HG03460 (cell line): ENCODE measurements around the gene BMERB1.

Experiments
- ATAC-seq: cut with Tn5 transposase; IDR thresholded peaks from one replicate; pipeline ENCODE4 v1.9.1; 2021; ENCODE audit not compliant: unreplicated experiment

The BMERB1 gene

DNA sequence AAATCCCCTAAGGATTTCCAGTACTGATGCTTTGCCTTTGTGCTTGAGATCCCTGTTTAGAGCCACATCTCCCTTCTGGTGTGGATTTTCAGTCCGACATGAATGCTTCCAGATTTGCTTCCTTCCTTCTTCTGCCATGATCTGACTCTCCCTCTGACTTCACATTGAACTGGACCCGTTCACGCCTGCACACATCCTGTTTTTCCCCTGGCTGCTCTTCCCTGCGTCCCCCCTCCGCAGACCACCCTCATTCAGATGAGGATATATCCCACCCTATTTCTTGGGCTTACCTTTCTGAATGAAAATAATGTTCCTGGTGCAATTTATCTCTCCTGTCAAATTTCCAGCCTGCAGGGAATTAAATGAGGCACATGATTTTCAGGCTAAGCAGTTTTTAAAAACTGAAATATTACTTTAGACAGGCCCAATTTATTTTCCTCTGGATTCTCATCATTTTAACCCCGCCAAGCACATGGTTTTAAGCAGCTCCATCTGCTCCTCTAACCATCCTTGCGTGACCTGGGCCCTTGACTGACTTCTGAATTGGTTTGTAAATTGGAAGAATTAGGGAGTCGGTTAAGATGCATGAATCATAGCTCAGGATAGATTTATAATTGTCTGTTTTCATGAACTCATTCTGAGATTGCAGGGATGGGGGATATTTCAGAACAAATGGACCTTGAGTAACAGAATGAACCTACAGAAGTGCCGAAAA is 59.2 kb downstream of the BMERB1 start:
- no peak for ATAC-seq

DNA sequence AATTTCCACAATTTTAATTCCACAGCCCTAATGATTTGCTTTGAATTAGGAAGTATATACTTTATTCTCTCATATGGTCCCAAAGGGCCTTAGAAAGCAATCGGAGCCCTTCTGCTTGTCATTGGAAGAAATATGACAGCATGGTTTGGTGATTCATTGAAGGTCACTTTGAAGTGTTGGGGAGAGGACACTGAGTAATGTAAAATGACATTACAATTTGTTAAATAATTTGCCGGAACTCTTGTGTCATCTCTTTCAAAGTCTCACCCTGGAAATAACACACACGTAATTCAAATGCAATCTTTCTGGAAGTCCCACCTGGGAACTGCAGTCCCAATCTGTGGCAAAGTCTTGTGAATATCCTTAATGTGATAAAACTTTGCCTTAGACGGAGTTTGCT is 59.8 kb downstream of the BMERB1 start:
- no peak for ATAC-seq

DNA sequence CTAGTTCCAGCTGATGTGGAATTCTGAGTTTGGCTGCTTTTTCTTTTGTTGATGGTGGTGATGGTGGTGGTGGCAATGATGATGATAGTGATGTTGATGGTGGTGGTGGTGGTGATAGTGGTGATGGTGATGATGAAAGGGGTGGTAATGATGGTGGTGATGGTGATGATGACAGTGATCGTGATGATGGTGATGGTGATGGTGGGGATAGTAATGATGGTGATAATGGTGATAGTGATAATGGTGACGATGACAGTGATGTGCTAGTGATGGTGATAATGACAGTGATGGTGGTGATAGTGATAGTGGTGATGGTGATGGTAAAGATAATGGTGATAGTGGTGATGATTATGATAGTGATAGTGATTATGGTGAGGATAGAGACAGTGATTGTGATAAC is 61.5 kb downstream of the BMERB1 start:
- ATAC-seq, result no peak

DNA sequence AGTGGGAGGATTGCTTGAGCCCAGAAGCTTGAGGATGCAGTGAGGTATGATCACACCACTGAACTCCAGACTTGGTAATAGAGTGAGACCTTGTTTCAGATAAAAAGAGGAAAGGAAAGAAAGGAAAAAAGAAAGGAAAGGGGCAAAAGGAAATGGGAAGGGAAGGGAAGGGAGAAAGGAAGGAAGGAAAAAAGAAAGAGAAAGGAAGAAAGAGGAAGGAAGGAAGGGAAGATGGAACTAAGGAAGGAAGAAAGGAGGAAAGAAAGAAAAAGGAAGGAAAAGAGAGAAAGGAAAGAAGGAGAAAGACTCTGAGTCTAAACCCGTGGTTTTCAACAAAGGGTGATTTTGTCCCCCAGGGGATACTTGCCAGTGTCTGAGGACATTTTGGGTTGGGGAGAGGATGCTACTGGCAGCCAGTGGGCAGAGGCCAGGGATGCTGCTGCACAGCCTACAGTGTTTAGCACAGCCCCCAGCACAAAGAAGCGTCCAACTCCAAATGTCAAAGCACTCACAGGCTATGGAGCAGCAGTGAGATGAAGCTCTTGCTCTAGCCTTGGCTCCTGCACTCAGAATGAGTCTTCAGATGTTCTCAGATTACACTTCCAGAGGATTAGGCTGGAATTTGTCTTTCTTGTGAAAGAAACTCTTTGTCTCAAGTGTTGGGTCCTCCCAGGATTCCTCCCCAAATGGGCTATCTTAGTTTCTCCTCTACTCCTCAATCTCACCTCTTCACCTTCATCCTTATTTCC is 64.2 kb downstream of the BMERB1 start:
- no peak for ATAC-seq

DNA sequence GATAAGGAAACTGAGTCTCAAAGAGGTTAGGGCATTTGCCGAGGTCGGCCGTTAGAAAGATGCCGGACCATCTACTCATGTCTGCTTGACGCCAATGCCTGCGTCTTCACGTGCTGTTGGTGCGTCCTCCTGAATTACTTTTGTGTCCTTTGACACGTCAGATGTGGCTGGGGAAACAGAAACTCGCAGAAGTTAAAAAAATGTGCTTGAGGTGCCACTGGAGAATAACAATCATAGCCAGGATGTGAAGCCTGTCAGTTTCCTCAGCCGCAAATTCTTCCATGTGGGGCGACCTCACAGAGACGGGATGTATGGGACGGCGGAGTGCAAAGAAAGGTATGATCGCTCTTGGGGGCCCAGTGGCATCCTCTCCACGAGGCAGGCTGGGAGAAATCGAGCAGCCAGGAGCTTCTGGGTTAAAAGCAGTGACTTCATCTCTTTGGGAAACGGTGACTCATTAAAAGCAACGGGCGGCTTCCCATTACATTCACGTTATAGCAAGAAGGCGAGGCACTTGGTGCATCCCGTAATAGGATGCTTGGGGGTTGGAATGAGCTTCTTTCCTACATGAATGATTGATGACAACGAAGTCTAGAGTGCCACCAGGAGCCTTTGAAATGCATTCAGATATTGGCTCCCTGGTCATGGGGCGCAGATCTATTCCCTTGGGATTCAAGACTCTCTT is 67.8 kb downstream of the BMERB1 start:
- ATAC-seq, result no peak

DNA sequence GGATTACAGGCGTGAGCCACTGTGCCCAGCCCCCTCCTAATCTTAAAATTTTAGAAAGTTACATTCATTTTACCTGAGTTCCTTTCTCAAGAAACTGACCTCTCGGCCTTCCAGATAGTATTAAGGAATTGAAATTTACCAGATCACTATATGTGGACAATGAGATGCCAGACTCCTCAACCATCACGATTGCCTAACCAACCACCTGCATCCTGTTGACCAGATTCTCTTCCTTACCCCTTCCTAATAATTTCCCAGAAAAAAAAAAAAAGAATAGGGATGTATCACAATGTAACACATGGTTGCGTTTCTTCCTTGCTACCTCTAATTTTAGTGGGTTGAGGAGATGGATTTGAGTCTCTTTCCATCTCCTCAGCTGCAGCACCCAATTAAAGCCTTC is 72.1 kb downstream of the BMERB1 start:
- ATAC-seq, result no peak

DNA sequence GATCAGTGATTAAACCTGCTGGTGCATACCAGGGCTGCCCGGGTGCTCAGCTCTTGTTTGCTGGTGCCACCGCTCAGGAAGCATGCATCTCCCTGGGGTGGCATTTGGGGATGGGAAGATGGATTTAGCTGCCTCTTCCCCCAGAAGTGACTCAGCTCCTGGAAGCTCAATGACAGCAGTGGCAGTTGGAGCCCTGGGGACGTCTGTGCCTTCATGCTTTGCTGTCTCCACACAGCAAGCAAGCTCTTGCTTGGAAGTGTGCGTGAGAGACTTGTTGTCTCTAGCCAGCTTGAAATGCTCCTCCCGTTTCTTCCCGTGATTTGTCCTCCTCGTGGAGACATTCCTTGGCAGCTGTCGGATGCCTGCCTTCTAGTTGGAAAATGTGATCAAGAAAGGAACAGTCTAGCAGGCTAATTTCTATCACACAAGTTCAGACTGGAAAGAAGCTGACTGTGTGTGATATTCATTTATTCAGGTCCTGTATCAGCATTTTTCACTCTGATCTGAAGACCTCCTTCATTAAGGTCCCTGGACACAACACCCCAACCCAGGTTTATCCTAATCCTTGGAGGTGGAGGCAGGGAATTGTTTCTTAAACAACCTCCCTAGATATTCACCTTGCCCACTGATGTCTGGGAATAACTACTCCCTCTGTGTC is 73.0 kb downstream of the BMERB1 start:
- no peak for ATAC-seq

DNA sequence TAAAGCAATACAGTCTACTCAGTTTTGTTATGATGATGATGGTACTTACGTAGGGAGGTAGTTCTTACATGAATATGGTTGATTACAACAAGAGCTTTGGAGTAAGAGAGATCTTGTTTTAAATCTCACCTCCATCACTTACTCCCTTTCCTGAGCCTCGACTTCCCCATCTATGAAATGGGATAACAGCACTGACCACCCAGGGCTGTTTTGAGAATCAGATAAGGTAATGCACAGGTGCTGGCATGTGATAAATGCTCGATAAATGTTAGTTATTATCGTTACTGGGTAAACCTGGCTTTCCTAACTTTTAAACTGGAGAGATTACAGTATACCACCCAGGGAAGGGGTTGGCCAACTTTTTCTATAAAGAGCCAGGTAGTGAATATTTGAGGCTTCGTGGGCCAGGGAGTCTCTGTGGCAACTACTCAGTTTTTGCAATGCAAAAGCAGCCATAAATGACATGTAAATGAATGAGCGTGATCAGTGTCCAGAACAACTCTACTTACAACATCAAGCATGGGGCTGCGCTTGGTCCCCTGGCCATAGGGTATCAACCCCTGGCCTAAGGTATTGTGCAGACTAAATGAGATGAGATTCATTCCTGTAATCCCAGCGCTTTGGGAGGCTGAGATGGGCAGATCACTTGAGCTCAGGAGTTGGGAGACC is 73.7 kb downstream of the BMERB1 start:
- ATAC-seq, result no peak

DNA sequence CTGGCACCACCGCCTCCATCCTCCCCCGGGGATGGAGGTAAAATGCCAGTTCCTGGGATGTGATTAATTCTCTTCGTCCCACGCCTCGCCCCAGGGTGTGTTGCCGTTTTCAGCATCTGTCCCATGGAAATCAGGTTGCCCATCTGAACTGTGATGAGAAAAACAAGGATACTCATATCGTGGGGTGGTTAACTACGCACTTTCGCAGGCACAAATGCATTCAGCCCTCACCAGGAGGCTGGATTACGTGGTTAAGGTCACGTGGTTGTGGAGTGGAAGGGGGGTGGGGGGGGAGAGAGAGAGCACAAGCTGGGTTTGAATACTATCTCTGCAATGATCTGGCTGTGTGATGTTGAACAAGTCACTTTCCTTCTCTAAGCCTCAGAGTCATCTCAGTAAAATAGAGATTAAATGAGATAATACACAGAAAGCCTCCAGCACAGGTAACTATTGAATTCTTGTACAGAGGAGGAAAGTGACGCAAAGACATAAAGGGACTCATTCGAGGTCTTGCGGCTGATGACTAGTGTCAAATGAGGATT is 74.7 kb downstream of the BMERB1 start:
- ATAC-seq, result no peak

DNA sequence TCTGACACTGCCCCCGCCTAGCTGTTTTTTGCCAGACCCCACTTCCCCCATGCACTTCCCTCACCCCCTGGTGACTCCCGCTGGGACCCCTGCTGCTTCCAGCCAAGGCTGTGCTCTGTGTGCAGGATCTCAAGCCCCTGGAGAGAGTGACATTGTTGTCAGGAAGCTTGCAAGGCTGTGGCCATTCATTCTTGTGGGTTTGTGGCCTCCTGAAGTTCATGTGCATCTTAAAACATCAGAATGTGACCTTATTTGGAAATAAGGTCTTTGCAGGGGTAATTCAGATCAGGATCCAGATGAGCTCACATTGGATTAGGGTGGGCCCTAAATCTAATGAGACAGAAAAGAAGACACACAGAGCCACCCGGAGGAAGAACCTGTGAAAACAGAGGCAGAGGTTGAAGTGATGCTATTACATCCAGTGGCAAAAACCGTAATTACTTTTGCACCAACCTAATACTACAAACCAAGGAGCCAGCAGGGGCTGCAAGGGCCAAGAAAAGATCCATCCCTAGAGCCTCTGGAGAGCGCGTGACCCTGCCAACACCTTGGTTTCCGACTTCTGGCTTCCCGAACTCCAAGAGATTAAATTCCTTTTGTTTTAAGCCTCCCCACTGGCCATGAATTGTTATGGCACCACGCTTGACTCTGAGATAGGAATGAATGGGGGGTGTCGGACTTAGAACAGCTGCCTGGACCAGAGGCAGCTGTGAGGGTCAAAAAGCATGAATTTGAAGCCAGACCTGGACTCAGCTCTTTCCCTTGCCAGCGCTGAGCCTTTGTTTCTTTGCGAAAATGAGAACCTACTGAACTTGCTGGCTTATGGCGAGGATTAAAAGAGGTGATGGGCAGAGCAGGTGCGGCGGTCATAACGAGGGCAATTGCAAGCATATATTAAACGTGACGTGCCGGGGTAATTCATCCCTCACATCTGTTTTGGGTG is 75.5 kb downstream of the BMERB1 start:
- ATAC-seq, result no peak

DNA sequence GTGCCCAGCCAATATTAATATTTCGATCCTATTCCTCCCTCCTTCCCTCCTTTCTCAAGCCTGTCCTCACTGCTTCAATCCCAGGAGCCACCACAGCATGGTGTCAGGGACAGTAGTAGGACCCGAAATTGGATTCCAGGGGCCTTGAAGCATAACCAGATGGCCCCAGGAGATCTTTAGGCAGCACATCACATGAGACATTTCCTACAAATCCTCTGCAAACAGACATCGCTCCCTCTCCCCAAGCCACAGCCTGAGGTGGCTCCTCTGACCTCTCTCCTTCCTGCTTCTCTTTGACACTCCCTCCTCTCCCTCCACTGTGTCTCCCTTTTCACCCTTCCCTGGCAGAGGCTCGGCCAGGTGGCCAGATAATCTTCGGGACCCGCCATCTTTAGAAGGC is 76.6 kb downstream of the BMERB1 start:
- ATAC-seq, result no peak

DNA sequence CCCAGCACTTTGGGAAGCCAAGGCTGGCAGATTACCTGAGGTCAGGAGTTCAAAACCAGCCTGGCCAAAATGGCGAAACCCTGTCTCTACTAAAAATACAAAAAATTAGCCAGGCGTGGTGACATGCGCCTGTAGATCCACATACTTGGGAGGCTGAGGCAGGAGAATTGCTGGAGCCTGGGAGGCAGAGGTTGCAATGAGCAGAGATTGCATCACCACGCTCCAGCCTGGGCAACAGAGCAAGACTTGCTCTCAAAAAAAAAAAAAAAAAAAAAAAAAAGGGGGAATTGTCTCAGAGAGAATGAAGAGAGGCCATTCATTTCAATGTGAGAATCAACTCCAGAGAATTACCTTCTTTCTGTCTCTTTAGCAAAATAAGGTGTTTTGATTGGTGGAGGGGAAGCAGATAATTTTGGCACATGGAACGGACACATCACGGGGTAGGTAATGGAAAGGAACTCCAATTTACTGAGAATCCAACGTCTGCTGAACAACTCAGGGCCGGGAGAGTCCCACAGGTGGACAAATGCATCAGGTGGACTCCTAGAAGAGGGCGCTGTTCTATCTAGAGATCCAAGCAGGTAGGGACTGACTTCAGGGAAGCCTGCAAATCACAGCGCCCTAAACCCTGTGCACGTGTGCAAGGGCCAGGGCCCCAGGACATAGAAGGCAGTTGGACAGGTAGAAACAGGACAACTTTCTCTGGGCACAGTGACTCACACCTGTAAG is 77.5 kb downstream of the BMERB1 start:
- ATAC-seq, result no peak

DNA sequence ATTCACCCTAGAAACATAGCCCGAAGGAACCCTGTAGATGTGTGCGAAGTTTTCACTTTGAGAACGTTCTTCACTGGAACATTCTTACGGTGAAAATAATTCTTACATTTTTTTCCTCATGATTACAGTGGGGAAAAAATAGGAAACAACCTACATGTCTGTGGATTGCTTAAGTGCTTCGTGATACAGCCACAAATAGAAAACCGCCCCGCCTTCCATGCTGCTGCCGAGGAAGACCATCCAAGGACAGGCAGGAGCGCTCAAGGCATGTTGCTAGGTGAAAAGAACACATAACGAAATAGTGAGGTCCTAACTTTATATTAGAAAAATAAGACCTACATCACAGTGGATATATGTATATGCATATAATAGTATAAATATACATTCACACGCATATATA is 78.8 kb downstream of the BMERB1 start:
- no peak for ATAC-seq

DNA sequence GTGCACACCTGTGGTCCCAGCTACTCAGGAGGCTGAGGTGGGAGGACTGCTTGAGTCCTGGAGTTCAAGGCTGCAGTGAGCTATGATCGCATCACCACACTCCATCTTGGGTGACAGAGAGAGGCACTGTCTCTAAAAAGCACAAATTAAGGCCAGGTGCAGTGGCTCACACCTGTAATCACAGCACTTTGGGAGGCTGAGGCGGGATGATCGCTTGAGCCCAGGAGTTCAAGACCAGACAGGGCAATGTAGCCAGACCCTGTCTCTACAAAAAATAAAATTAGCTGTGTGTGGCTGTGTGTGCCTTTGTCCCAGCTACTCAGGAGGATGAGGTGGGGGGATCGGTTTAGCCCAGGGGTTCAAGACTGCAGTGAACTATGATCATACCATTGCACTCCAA is 81.6 kb downstream of the BMERB1 start:
- ATAC-seq, result no peak

DNA sequence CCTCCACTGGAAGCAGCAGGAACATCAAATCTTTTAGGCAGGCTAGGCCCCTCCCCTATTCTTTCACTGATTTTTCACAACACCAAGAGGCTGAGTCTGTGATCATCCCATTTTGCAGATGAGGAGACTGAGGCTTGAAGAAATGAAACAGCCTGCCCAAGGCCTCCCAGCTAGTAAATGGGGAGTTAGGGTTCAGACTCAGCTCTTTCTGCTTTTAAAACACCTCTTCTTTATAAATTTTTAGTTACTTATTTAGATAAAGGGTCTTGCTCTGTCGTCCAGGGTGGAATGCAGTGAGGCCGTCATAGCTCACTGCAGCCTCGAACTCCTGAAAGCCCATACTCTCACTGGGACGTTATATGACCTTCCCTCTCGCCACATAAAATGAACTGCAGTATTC is 82.2 kb downstream of the BMERB1 start:
- ATAC-seq, result no peak

DNA sequence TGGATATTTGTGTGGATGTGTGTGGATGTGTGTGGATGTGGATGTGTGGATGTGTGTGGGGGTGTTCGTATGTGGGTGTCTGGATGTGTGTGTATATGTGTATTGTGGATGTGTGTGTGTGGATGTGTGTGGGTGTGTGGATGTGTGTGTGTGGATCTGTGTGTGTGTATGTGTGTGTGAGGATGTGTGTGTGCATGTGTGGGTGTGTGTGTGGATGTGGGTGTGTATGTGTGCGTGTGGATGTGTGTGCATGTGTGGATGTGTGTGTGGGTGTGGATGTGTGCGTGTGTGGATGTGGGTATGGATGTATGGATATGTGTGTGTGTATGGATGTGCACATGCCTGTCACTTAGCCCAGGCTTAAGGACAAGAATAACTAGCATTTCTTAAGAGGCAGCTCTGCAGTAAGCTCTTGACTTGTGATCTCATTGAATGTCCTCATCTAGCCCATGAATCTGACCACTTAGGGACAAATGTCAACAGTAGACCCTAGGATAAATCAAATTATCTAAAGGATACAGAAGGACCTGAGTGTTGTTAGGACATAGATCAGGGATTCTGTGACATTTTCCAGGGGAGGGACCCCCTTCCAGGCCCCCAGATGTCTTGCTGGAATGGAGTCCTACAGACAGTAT is 83.5 kb downstream of the BMERB1 start:
- ATAC-seq, result no peak

DNA sequence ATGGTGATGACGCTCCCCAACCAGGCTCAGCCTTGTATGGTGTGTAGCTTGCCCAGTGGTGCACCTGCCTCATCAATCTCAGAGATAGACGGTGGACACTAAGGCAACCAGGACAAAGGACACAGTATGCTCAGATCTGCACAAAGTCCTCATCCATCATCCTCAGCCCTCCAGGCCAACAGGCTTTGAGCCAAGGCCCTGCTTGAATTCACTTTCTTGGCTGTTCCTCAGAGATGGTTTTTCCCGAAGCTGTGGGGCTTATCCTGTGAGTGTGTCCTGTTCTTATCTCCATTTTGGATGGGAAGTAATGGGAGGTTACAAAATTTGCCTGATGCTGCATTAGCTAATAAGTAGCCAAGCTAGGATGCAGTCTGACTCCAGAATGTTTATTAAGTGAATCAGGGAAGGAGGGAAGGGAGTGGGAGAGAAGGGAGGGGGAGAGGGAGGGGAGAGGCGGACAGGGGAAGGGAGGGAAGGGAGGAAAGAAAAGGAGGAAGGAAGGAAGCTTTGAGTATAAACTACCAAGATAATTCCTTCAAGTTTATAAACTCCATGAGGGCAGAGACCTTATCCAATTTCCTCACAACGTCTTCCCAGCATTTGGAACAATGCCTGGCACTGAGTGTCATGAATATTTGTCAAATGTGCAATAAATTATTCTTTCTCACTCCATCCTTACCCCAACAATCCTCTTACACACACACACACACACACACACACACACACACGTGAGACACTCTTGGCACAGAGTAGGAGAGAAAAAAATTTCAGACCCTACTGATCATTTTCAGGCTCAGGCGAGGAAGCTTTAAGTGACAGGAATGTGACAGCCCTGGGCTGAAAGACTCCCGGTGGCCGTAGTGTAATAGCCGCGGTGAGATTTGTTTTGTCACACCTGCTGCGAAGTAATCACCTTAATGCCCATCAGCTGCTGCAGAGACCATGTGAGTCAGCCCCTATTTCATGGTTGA is 84.3 kb downstream of the BMERB1 start:
- no peak for ATAC-seq
